ENCODE results near the gene RNF130. TPM values are rescaled to one million over a fixed set of nuclear protein-coding genes. Genes with fewer than 3 reads are reported as not detected.

RNF130 gene
- total and polyA plus RNA-seq, 2 of the 13 experiments (the other 11 are each of a cell fraction or from before 2014, with no cell fraction given) = 28.2 to 28.3 TPM

- TF ChIP-seq ZBTB25 (CRISPR knock-in tag; IDR thresholded peaks at IDR 0.05) = no peak
- no peak for TF ChIP-seq ZNF441 (CRISPR knock-in tag; IDR thresholded peaks at IDR 0.05; ENCODE audit: borderline replicate concordance)
- TF ChIP-seq ZSCAN25 (CRISPR knock-in tag; IDR thresholded peaks at IDR 0.05) = no peak
- TF ChIP-seq ZSCAN22 (CRISPR knock-in tag; IDR thresholded peaks at IDR 0.05) = no peak
- no peak for TF ChIP-seq NRL (CRISPR knock-in tag; IDR thresholded peaks at IDR 0.05; ENCODE audit: borderline replicate concordance)
Measured at GRCh38 chr5:180007582-180007981, 64.0 kb downstream of the RNF130 start (continued).

- in situ Hi-C loops (cut with HindIII; ENCODE audit: extremely low pct_ligation_motif_present, low pct_unique_long_range_greater_than_20kb) = no loop called here
Measured at GRCh38 chr5:180006141-180006540, 65.4 kb downstream of the RNF130 start.

More at GRCh38 chr5:180006141-180006540, 65.4 kb downstream of the RNF130 start:
- DNase-seq (ENCODE audit: low spot score) (no peak), FAIRE-seq (no peak), ATAC-seq (no peak)
- H3K36me3 ChIP-seq (replicated peaks in 1 of 2; ENCODE audit: control insufficient read depth in 1 of 2, insufficient read depth in 2 of 2, low read length in 2 of 2) = peaks cover 6 to 13% of the 10 kb centered on the region in 2 experiments; a peak in 2 of 5 replicates
- H3K4me1 ChIP-seq (ENCODE audit: insufficient read depth, low read length) = peaks cover 8% of the 10 kb centered on the region; the same call in 1 of the 2 replicates
- H3K79me2 ChIP-seq (ENCODE audit: insufficient read depth, low read length) = no peaks in the 10 kb centered on the region
- H3K27ac ChIP-seq (ENCODE audit: extremely low read length, insufficient read depth, low read length) = no peak overlapping the region
- no peak overlapping the region for H2AFZ ChIP-seq (ENCODE audit: low read length)
- CTCF ChIA-PET (ENCODE audit: low intra/inter-chr PET ratio, low total read pairs) = interaction anchor here (1.0 kb wide), 1 partner anchor 84 kb away, joined by 3 read pairs; no protein-coding TSS in a partner anchor
- no peaks in the 10 kb centered on the region for H4K20me1 ChIP-seq (ENCODE audit: insufficient read depth, low read length)
- intact Hi-C loops (cut with micrococcal nuclease; ENCODE audit: unreplicated experiment) = no loop called here
- TSS peak; percentile 29 for BruUV-seq (replicated peaks)
- POLR2A ChIA-PET = no interaction called here
- H3K9ac ChIP-seq (ENCODE audit: insufficient read depth, low read depth, low read length) = no peak overlapping the region
- TF ChIP-seq ZNF589 (CRISPR knock-in tag; conservative IDR thresholded peaks at IDR 0.05) (no peak), FOXO1 (CRISPR knock-in tag; IDR thresholded peaks at IDR 0.05) (no peak), NR2F6 (IDR thresholded peaks at IDR 0.05) (no peak), NR2F6 (CRISPR knock-in tag; IDR thresholded peaks at IDR 0.05) (no peak), TBP (CRISPR knock-in tag; IDR thresholded peaks at IDR 0.05) (no peak), ZNF580 (CRISPR knock-in tag; IDR thresholded peaks at IDR 0.05; ENCODE audit: borderline replicate concordance, low read depth) (no peak), ZNF564 (CRISPR knock-in tag; IDR thresholded peaks at IDR 0.05) (no peak), THAP9 (CRISPR knock-in tag; IDR thresholded peaks at IDR 0.05; ENCODE audit: borderline replicate concordance) (no peak), ZNF569 (CRISPR knock-in tag; IDR thresholded peaks at IDR 0.05; ENCODE audit: borderline replicate concordance) (no peak), HIVEP1 (CRISPR knock-in tag; IDR thresholded peaks at IDR 0.05) (no peak), MEIS1 (CRISPR knock-in tag; IDR thresholded peaks at IDR 0.05; ENCODE audit: borderline replicate concordance) (no peak), FOXC1 (CRISPR knock-in tag; IDR thresholded peaks at IDR 0.05; ENCODE audit: borderline replicate concordance) (no peak), ZC3H13 (CRISPR knock-in tag; IDR thresholded peaks at IDR 0.05) (no peak)
- no peak overlapping the region for H3K4me3 ChIP-seq (replicated peaks in 1 of 3; ENCODE audit: insufficient read depth in 1 of 3, low read depth in 2 of 3, low read length in 3 of 3)
- no peaks in the 10 kb centered on the region for H3K9me3 ChIP-seq (ENCODE audit: low read length)
- no peaks in the 10 kb centered on the region for H3K27me3 ChIP-seq (ENCODE audit: control insufficient read depth in 1 of 2, insufficient read depth in 2 of 2, low read length in 2 of 2)
- no peak overlapping the region for H3K4me2 ChIP-seq (ENCODE audit: low read depth, low read length)
